NCI-H1092 treated with DMSO at 0.1 percent for 48 hours (cell line): ENCODE measurements around the gene CASKIN1.
A peak's percentile ranks its signal among the peaks of the same experiment; 100 is the strongest.
"Not testable (repeated sequence)": the region's sequence is repeated elsewhere in the genome, so short reads cannot be mapped to it uniquely, and the experiment has no call there.

Source experiments
- DNase-seq: peaks from one replicate; lab custom pipeline; 2025; lab: John Stamatoyannopoulos, UW

Gene CASKIN1

GRCh38 chr16:2196162-2196980 lies at the start of gene CASKIN1:
Gene CASKIN1 (minus strand): TSS chr16:2196605. CDS start chr16:2196432, 173 bp downstream.
- no peak for DNase-seq

- no peak for DNase-seq
Measured at GRCh38 chr16:2244926-2245795, 48.8 kb upstream of the CASKIN1 start.

- peak; percentile 7 for DNase-seq
Measured at GRCh38 chr16:2244301-2244700, 47.9 kb upstream of the CASKIN1 start.

- no peak for DNase-seq
Measured at GRCh38 chr16:2243781-2244180, 47.4 kb upstream of the CASKIN1 start.

GRCh38 chr16:2243031-2243528 lies 46.7 kb upstream of the CASKIN1 start:
- no peak for DNase-seq

GRCh38 chr16:2242598-2242997 lies 46.2 kb upstream of the CASKIN1 start:
- no peak for DNase-seq

- DNase-seq = not testable (repeated sequence)
Measured at GRCh38 chr16:2240331-2240730, 43.9 kb upstream of the CASKIN1 start.

- DNase-seq = no peak
Measured at GRCh38 chr16:2238838-2239675, 42.7 kb upstream of the CASKIN1 start.

- DNase-seq = no peak
Measured at GRCh38 chr16:2238150-2238837, 41.9 kb upstream of the CASKIN1 start.

GRCh38 chr16:2237493-2238149 lies 41.2 kb upstream of the CASKIN1 start:
- no peak for DNase-seq

GRCh38 chr16:2237102-2237482 lies 40.7 kb upstream of the CASKIN1 start:
- no peak for DNase-seq

GRCh38 chr16:2236337-2237101 lies 40.1 kb upstream of the CASKIN1 start, which contains the start of gene DNASE1L2:
Gene DNASE1L2 (plus strand): TSS chr16:2236444. CDS start chr16:2236817, 373 bp downstream.
- DNase-seq = no peak

GRCh38 chr16:2235695-2236336 lies 39.4 kb upstream of the CASKIN1 start:
- no peak for DNase-seq

- DNase-seq = no peak
Measured at GRCh38 chr16:2235234-2235651, 38.8 kb upstream of the CASKIN1 start.

GRCh38 chr16:2234813-2235170 lies 38.4 kb upstream of the CASKIN1 start:
- DNase-seq = no peak

- no peak for DNase-seq
Measured at GRCh38 chr16:2233872-2234812, 37.7 kb upstream of the CASKIN1 start.

- DNase-seq = no peak
Measured at GRCh38 chr16:2233046-2233775, 36.8 kb upstream of the CASKIN1 start.
